ENCODE measurements around the gene FNDC8.
"Not testable (repeated sequence)": the region's sequence is repeated elsewhere in the genome, so short reads cannot be mapped to it uniquely, and the experiment has no call there.

FNDC8 gene

DNA sequence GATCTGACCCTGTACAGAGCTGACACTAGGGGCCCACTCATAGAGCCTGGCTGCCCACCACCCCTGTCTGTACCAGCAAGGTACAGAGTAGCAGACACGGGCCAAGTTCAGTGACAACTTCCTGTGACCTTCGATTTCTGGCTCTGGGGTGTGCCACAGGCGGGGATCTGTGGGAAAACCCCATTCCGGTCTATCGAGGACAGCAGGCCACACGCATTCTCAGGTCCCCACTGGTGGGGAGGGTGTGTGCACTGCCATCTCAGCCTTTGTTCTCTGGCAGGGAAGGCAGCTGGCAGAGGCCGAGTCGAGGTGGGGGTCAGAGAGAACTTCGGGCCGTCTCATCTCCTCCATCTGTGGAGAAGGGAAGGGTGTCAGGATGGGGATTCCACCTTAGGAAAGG is 10.7 kb downstream of the FNDC8 start:
- no peak for DNase-seq
- in situ Hi-C loops (cut with HindIII; ENCODE audit: low pct_ligation_motif_present, low pct_unique_long_range_greater_than_20kb, low sequenced_read_pairs) = no loop called here

DNA sequence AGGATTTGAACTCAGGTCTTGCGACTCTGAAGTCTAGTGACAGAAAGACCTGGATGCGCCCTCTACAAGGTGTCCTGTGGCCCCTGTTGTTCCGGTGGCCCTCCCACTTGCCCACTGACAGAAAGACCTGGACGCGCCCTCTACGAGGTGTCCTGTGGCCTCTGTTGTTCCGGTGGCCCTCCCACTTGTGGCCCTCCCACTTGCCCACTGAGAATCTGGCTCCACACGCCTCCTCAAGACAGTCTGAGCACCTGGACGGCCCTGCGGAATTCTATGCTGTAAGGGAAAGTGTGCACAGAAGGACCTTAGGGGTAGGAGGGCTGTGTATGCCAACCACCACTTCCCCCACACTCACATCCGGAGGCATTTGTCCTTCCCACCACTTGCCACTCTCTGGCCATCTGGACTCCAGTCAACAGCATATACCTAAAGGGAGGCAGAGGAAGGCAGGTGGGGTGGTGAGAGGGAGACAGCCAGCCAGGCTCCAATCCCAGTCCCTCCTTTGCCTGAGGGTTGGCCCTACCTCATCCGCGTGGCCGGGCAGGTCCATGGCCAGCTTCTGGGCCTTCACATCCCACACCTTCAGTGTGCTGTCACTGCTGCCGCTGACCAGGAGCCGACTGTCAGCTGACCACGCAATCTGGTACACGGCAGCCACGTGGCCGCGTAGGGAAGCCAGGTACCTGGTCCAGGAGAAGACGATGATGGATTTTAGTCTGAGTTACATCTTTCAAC is 11.6 kb downstream of the FNDC8 start:
- no peak for DNase-seq
- in situ Hi-C loops (cut with HindIII; ENCODE audit: low pct_ligation_motif_present, low pct_unique_long_range_greater_than_20kb, low sequenced_read_pairs) = no loop called here

DNA sequence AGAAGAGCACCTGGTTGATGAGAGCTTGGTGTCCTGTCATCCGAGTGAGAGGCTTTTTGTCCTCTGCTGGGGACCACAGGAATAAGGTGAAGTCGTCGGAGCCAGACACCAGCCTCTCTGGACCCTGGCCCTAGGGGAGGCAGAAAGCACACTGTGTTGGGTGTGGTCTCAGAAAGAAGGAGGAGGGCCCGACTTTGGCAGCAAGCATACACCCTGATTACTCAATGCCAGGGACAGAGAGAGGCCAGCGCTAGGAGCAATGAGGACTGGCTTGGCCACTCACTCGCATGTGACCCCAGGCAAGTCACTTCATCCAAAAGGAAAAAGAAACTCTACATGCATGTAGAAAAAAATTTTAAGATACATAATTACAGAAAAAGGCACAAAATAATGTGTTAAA is 13.9 kb downstream of the FNDC8 start:
- no peak for DNase-seq
- in situ Hi-C loops (cut with HindIII; ENCODE audit: low pct_ligation_motif_present, low pct_unique_long_range_greater_than_20kb, low sequenced_read_pairs) = no loop called here

DNA sequence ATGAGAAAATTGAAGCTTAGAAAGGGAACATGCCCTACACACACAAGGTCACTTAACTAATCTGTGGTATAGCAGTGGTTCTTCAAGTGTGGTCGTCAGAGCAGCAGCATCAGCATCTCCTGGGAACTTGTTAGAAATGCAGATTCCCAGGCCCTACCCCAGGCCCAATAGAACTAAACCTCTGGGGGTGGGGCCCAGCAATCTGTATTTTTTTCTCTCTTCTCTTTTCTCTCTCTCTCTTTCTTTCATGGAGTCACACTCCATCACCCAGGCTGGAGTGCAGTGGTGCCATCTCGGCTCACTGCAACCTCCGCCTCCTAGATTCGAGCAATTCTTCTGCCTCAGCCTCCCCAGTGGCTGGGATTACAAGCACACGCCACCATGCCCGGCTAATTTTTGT is 16.8 kb downstream of the FNDC8 start:
- in situ Hi-C loops (cut with HindIII; ENCODE audit: low pct_ligation_motif_present, low pct_unique_long_range_greater_than_20kb, low sequenced_read_pairs) = no loop called here

DNA sequence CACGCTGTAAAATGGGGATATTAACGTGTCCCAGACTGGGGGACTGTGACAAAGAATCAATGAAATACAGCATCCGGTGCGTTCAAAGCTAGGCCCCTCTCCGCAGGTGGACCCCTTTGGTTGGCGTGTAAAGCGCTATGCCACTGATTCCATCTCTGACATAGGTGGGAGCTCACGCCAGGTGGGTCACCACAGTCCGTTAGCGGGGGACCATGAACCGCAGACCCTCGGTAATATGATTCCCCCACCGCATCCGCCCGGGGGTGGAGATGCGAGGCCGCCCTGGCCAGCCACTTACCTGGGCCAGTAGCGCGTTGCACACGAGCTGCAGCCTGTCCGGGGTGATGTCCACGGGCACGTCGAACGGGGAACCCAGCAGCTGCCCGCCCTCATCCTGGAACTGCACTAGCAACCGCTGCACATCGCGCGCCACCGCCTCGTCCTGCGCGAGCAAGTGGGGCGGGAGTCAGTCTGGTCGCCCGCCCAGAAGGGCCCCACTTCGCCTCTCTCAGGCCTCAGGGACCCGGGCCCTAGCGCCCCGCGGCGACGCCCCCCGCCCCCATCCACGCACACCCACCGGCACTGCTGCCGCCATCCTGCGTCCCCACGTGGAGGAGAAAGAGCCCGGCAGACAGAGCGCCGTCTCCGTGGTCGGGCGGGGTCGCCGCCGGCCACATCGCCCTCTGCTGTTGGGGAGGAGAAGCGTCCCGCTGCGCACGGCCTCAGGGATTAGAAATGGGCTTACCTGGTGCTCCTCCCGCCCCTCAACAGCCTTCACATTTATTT is 20.5 kb downstream of the FNDC8 start, which contains the start of gene NLE1:
Gene NLE1 (minus strand): TSS at position 623 of the 786 bp plus-strand sequence. CDS start 28 bp downstream, at position 595.
- in situ Hi-C loops (cut with HindIII; ENCODE audit: low pct_ligation_motif_present, low pct_unique_long_range_greater_than_20kb, low sequenced_read_pairs) = no loop called here
- peak; percentile 78 for DNase-seq

More for the DNA sequence above, 16.8 kb downstream of the FNDC8 start:
- no peak for DNase-seq

DNA sequence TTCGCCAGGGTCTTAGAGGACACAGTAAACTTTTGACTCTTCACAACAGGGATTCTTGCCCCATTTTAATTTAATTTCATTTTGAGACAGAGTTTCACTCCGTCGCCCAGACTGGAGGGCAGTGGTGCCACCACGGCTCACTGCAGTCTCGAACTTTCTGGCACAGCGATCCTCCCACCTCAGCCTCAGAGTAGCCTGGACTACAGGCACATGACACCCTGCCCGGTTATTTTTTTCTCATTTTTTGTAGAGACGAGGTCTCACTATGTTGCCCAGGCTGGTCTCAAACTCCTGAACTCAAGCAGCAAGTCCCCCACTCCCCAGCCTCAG is 21.0 kb downstream of the FNDC8 start:
- in situ Hi-C loops (cut with HindIII; ENCODE audit: low pct_ligation_motif_present, low pct_unique_long_range_greater_than_20kb, low sequenced_read_pairs) = no loop called here
- no peak for DNase-seq

DNA sequence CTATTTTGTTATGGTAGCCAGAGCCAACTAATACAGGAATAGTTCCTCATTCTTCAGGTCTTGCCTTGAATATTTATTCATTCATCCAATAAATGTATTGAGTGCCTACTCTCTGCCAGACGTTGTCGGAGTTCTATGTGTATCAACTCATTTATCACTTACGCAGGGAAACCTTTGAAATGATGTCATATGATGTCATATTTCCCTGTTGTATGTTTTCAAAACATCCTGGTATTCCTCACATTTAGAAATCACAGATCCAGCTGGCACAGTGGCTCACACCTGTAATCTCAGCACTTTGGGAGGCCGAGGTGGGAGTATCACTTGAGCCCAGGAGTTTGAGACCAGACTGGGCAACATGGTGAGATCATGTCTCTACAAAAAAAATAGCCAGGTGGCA is 23.4 kb downstream of the FNDC8 start:
- in situ Hi-C loops (cut with HindIII; ENCODE audit: low pct_ligation_motif_present, low pct_unique_long_range_greater_than_20kb, low sequenced_read_pairs) = no loop called here

DNA sequence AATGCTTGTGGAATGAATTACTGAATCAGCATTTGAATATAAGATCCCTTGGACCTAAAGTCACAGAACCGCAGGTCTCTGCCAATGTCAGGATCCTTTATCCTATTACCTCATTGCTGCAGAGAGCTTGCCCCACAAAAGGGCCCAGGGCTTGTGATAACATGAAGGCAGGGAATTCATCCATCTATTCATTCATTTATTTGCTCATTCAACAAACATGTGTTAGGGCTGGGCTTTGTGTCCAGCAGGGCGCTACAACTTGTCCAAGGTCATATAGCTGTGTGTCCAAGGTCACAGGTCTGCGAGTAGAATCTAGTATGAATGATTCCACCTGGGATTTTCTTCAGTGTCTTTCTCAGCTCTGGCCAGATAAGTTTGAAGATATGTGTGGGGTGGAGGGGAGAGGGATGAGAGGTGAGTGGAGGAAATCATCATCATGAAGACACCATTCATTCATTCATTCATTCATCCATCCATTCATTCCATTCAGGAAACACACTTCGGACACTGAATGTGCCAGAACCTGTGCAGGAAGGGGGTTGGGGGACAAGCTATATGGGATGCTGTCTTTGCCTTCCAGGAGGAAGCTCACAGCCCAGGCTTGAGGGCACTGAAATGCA is 24.9 kb downstream of the FNDC8 start:
- no peak for DNase-seq
- in situ Hi-C loops (cut with HindIII; ENCODE audit: low pct_ligation_motif_present, low pct_unique_long_range_greater_than_20kb, low sequenced_read_pairs) = no loop called here

More for the DNA sequence above, 23.4 kb downstream of the FNDC8 start:
- DNase-seq = no peak

DNA sequence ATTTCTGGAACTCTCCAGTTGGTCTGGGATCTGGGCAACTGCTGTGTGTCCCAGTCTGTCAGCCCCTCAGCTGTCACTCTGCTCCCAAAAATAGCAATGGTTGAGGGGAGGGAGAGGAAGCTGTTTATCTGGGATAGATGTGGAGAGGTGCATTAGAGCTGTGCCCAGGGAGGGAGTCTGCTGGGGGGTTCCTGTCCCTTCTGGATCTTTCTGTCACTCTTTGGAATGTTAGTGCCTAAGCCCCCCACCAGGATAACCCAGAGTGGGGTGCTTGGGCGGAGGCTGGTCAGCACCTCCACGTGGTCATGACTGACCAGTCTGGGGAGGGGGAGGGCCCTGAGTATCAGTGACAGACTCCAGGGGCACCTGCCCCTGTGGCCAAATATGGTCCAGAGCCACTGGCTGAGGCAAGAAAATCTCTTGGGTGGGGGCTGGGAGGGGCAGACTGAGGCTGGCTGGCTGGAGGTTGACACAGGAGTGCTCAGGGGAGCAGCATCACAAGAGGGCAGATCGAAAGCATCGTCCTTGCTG is 26.0 kb downstream of the FNDC8 start, which contains the start of gene UNC45B:
Gene UNC45B (plus strand): TSS at position 443 of the 531 bp plus-strand sequence. CDS start 447 bp downstream, outside the sequence.
- DNase-seq = no peak
- in situ Hi-C loops (cut with HindIII; ENCODE audit: low pct_ligation_motif_present, low pct_unique_long_range_greater_than_20kb, low sequenced_read_pairs) = no loop called here

DNA sequence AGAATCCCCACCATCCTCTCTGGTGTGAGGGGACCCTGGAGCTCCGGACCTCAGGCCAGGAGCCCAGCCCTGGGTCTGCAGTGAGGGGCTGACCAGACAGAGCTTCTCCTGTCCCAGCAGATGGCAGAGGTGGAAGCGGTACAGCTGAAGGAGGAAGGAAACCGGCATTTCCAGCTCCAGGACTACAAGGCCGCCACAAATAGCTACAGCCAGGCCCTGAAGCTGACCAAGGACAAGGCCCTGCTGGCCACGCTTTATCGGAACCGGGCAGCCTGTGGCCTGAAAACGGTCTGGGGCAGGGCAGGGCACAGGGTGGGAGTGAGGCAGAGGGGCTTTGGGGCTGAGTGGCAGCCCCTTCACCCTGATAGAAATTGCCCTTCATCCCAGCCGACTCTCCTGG is 26.7 kb downstream of the FNDC8 start:
- DNase-seq = no peak
- in situ Hi-C loops (cut with HindIII; ENCODE audit: low pct_ligation_motif_present, low pct_unique_long_range_greater_than_20kb, low sequenced_read_pairs) = no loop called here

DNA sequence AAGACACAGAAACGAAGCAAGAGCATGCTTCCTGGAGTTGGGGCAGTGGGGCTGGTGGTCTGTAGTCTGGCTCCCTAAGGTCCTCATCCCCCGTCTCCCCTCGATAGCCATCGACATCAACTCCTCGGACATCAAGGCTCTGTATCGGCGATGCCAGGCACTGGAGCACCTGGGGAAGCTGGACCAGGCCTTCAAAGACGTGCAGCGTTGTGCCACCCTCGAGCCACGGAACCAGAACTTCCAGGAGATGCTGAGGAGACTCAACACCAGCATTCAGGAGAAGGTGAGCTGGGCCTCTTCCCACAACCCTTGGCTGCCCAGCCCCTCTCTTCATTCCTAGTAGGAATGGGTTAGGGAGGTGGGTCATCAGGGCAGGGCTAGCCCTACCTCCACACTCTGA is 28.5 kb downstream of the FNDC8 start:
- in situ Hi-C loops (cut with HindIII; ENCODE audit: low pct_ligation_motif_present, low pct_unique_long_range_greater_than_20kb, low sequenced_read_pairs) = no loop called here
- DNase-seq = no peak

DNA sequence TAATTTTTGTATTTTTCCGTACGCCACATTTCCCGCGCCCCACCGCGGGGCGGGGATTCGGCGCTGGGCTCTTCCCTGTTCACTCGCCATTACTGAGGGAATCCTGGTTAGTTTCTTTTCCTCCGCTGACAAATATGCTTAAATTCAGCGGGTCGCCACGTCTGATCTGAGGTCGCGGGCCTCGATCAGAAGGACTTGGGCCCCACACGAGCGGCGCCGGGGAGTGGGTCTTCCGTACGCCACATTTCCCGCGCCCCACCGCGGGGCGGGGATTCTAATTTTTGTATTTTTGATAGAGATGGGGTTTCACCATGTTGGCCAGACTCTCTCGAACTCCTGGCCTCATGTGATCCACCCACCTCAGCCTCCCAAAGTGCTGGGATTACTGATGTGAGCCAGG is 29.7 kb downstream of the FNDC8 start:
- in situ Hi-C loops (cut with HindIII; ENCODE audit: low pct_ligation_motif_present, low pct_unique_long_range_greater_than_20kb, low sequenced_read_pairs); DNase-seq: not testable (repeated sequence)

DNA sequence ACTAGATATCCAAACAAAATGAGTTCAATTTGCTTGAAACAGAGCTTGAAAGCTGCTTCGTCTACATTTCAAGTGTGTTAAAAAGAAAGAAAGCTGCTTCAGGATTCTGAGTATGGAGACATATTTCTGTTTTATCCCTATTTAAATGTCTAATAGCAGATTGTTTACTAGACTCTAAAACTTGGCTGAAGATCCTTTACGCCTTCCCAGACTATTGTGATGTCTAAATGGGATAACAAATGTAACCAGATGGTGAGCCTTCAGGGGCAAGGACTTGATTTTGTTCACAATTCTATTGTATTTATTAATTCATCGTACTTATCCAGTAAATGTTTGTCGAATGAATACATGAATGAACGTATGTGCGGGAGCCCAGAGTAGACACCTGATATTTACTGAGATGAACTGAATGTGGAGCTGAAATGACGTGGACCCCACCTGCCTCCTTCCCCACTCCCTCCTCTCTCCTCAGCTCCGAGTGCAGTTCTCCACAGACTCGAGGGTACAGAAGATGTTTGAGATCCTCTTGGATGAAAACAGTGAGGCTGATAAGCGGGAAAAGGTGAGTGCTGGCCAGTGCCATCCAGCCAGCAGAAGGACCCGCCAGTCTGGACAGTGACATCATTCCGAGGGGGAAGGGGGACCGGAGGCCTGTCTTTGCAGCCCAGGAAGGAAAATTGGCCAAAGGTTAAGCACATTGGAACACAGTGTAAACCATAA is 31.2 kb downstream of the FNDC8 start:
- in situ Hi-C loops (cut with HindIII; ENCODE audit: low pct_ligation_motif_present, low pct_unique_long_range_greater_than_20kb, low sequenced_read_pairs) = no loop called here
- no peak for DNase-seq

DNA sequence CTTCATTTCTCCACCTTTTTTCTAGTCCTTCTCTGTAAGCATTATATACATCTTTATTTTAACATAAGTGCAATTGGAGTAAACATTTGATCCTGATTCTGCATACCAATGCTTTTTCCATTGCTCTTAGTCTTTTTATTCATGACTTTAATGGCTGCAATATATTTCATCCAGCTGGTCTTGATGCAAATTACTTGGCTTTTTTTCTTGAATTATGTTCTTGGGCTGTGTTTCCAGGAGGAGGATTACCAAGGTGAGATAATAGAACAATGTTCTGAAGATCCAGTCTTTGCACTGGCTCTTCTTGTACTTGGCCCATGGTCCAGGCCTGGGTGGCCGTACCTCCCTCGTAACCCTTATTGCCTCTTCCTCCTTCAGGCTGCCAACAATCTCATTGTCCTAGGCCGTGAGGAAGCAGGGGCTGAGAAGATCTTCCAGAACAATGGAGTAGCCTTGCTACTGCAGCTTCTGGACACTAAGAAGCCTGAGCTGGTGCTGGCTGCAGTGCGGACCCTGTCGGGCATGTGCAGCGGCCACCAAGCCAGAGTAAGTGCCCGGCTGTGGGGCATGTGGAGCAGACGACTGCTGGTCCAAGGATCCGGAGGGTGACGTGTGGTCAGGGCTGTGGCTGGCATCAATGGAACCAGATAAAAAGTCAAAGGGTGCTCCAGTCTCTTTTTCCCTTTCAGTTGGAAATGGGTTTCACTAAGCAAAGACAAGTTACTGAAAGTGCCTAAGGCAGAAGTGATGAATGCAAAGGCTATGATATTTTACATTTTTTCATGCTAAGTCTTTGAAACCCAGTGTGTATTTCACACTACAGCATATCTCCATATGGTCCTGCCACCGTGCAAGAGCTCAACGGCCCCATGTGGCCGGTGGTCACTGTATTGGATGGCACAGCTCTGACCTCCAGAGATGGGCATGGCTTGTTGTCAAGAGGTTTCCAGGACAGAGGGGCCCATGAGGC is 33.1 kb downstream of the FNDC8 start:
- no peak for DNase-seq
- in situ Hi-C loops (cut with HindIII; ENCODE audit: low pct_ligation_motif_present, low pct_unique_long_range_greater_than_20kb, low sequenced_read_pairs) = no loop called here

DNA sequence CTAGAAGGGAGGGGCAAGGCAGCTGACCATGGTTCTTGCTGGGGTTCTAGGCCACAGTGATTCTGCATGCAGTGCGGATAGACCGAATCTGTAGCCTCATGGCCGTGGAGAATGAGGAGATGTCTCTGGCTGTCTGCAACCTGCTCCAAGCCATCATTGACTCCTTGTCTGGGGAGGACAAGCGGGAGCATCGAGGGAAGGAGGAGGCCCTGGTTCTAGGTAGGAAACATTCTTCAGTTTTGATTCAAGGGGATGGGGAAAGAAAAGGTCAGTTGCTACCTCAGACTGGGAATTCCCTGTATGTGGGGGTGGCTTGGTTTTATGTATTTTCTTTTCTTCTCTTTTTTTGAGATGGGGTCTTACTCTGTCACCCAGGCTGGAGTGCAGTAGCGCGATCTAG is 33.8 kb downstream of the FNDC8 start:
- in situ Hi-C loops (cut with HindIII; ENCODE audit: low pct_ligation_motif_present, low pct_unique_long_range_greater_than_20kb, low sequenced_read_pairs) = no loop called here
- DNase-seq = no peak

DNA sequence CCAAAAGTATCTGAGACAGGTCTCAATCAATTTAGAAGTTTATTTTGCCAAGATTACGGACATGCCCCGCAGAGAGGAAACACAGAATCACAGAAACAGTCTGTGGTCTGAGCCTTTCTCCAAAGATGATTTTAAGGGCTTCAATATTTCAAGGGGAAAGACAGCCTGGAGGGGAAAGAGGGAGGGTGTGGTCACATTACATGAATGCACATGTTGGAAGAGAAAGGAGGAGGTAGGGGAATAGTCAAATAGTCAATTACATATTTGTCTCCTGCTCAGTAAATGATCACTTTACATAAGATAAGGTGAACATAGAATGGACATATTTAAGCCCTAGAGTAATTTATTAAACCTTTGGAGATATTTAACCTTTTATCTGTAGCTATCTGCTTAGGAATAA is 38.5 kb downstream of the FNDC8 start:
- in situ Hi-C loops (cut with HindIII; ENCODE audit: low pct_ligation_motif_present, low pct_unique_long_range_greater_than_20kb, low sequenced_read_pairs) = no loop called here
- no peak for DNase-seq

DNA sequence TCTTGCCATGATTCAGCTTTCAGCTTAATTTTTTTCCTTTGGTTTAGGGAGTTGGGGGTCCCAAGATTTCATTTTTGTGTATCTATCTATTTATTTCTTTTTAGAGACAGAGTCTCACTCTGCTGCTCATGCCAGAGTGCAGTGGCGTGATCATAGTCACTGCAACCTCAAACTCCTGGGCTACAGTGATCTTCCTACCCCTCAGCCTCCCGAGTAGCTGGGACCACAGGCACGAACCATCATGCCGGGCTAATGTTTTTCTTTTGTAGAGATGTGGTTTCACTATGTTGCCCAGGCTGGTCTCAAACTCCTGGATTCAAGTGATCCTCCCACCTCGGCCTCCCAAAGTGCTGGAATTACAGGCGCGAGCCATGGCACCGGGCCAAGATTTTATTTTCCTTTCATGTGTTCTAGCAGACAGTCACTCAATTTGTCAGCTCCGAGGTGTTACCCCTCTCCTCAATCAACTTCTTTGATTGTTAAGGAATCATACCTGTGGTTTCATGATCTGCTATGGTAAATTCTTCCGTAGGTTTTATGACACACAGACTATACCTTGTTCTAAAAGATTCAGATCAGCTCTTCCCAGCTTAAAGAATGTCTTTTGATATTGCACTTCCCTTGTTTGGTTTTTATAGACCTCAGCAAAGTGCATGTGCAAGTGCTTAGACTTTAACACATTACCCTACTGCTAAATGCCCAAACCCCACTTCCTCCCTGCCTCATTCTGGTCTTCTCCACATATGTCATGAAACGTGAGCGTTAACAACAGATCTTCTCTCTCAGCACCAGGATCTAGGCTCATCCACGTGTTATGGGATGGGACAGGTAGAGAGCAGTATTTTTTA is 39.2 kb downstream of the FNDC8 start:
- in situ Hi-C loops (cut with HindIII; ENCODE audit: low pct_ligation_motif_present, low pct_unique_long_range_greater_than_20kb, low sequenced_read_pairs) = no loop called here
- no peak for DNase-seq
